ENCODE data around the gene GNAO1.
"Not testable (repeated sequence)": the region's sequence is repeated elsewhere in the genome, so short reads cannot be mapped to it uniquely, and the experiment has no call there.

GRCh38 chr16:56380778-56381485 is 189.6 kb downstream of the GNAO1 start:
- TF ChIP-seq EZH2 (IDR thresholded peaks at IDR 0.05; ENCODE audit: borderline replicate concordance, low read depth, low read length, poor library complexity, severe bottlenecking), result not testable (repeated sequence)
- TF ChIP-seq, protein P1, sequence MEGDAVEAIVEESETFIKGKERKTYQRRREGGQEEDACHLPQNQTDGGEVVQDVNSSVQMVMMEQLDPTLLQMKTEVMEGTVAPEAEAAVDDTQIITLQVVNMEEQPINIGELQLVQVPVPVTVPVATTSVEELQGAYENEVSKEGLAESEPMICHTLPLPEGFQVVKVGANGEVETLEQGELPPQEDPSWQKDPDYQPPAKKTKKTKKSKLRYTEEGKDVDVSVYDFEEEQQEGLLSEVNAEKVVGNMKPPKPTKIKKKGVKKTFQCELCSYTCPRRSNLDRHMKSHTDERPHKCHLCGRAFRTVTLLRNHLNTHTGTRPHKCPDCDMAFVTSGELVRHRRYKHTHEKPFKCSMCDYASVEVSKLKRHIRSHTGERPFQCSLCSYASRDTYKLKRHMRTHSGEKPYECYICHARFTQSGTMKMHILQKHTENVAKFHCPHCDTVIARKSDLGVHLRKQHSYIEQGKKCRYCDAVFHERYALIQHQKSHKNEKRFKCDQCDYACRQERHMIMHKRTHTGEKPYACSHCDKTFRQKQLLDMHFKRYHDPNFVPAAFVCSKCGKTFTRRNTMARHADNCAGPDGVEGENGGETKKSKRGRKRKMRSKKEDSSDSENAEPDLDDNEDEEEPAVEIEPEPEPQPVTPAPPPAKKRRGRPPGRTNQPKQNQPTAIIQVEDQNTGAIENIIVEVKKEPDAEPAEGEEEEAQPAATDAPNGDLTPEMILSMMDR (conservative IDR thresholded peaks at IDR 0.05; ENCODE audit: low read depth, low read length), result not testable (repeated sequence)
